NB4 (cell line): ENCODE data around the gene CGNL1.

Source experiments
- DNase-seq: peaks from one replicate; pipeline ENCODE4 v3.0.0; 2010; ENCODE audit warnings: low read depth
- H3K4me3 ChIP-seq: one replicate; pipeline ENCODE4 v1.5.1; 2011; ENCODE audit warnings: mild to moderate bottlenecking, low read depth, low read length, moderate library complexity
- CTCF ChIP-seq: IDR thresholded peaks from one replicate; pipeline ENCODE4 v1.5.1; 2012; ENCODE audit warnings: low read depth, low read length
- MAX ChIP-seq: IDR thresholded peaks from 2 replicates; pipeline ENCODE4 v1.6.1; 2011; ENCODE audit warnings: low read depth, low read length
- MYC ChIP-seq: IDR thresholded peaks from 2 replicates; pipeline ENCODE4 v1.6.1; 2011; ENCODE audit warnings: low read depth, low read length
- POLR2A ChIP-seq: IDR thresholded peaks from 2 replicates; pipeline ENCODE4 v1.6.1; 2011; ENCODE audit warnings: mild to moderate bottlenecking; ENCODE audit not compliant: insufficient read length; ENCODE audit errors: extremely low read depth

Gene CGNL1

GRCh38 chr15:57575363-57575762, 199.1 kb downstream of the CGNL1 start:
- TF ChIP-seq MAX, result no peak
- TF ChIP-seq MYC, result no peak
- TF ChIP-seq POLR2A, result no peak
- TF ChIP-seq CTCF, result no peak

GRCh38 chr15:57578288-57578900, 202.1 kb downstream of the CGNL1 start:
- no peak for DNase-seq
- TF ChIP-seq CTCF (no peak), POLR2A (no peak), MYC (no peak), MAX (no peak)
- no peak overlapping the region for H3K4me3 ChIP-seq

More at GRCh38 chr15:57575363-57575762, 199.1 kb downstream of the CGNL1 start:
- no peak for DNase-seq
- H3K4me3 ChIP-seq, result no peak overlapping the region

GRCh38 chr15:57580428-57580827, 204.1 kb downstream of the CGNL1 start:
- DNase-seq, result no peak
- TF ChIP-seq POLR2A (no peak), MAX (no peak), MYC (no peak), CTCF (no peak)

GRCh38 chr15:57580866-57581265, 204.6 kb downstream of the CGNL1 start:
- DNase-seq, result no peak
- TF ChIP-seq POLR2A, result no peak
- no peak for TF ChIP-seq CTCF
- TF ChIP-seq MYC, result no peak
- TF ChIP-seq MAX, result no peak
- H3K4me3 ChIP-seq, result no peak overlapping the region

More at GRCh38 chr15:57580428-57580827, 204.1 kb downstream of the CGNL1 start:
- H3K4me3 ChIP-seq, result no peak overlapping the region

GRCh38 chr15:57582090-57582489, 205.8 kb downstream of the CGNL1 start:
- TF ChIP-seq MAX (no peak), POLR2A (no peak), CTCF (no peak), MYC (no peak)
- no peak for DNase-seq
- H3K4me3 ChIP-seq, result no peak overlapping the region

- DNase-seq, result no peak
- TF ChIP-seq POLR2A (no peak), MAX (no peak), CTCF (no peak), MYC (no peak)
- no peak overlapping the region for H3K4me3 ChIP-seq
These were observed 207.0 kb downstream of the CGNL1 start for GRCh38 chr15:57583282-57583681.
